HFF-Myc (cell line): Measurements from ENCODE around the gene ALDH1A3.

Experiments used
- DNase-seq: peaks from one replicate; pipeline ENCODE4 v3.0.0-alpha.2; 2011; ENCODE audit warnings: low read depth; ENCODE audit errors: extremely low read depth
- H3K4me3 ChIP-seq: replicated peaks from 2 replicates; pipeline ENCODE4 v1.5.1; 2011; ENCODE audit warnings: low read depth, mild to moderate bottlenecking, control low read depth, low read length
- CTCF ChIP-seq: IDR thresholded peaks from 2 replicates; pipeline ENCODE4 v1.5.1; 2012; ENCODE audit warnings: mild to moderate bottlenecking, low read depth, low read length, control low read depth; ENCODE audit errors: missing control alignments

Gene ALDH1A3

GRCh38 chr15:100948430-100948762 lies 68.8 kb downstream of the ALDH1A3 start:
- no peak overlapping the region for H3K4me3 ChIP-seq
- TF ChIP-seq CTCF, result no peak
- no peak for DNase-seq

GRCh38 chr15:100949691-100950090 lies 70.1 kb downstream of the ALDH1A3 start:
- no peak for DNase-seq
- TF ChIP-seq CTCF, result no peak
- no peak overlapping the region for H3K4me3 ChIP-seq

GRCh38 chr15:100951965-100952364 lies 72.3 kb downstream of the ALDH1A3 start:
- no peak for DNase-seq
- H3K4me3 ChIP-seq, result no peak overlapping the region
- no peak for TF ChIP-seq CTCF

GRCh38 chr15:100952566-100952965 lies 72.9 kb downstream of the ALDH1A3 start:
- no peak for TF ChIP-seq CTCF
- no peak overlapping the region for H3K4me3 ChIP-seq
- no peak for DNase-seq

GRCh38 chr15:100958326-100959065 lies 78.9 kb downstream of the ALDH1A3 start:
- no peak for TF ChIP-seq CTCF
- no peak overlapping the region for H3K4me3 ChIP-seq
- peak; percentile 10 for DNase-seq

- DNase-seq, result no peak
- H3K4me3 ChIP-seq, result no peak overlapping the region
- no peak for TF ChIP-seq CTCF
These were observed 79.7 kb downstream of the ALDH1A3 start for GRCh38 chr15:100959066-100960050.
